GM18858 (cell line): ENCODE results near the gene TBXA2R.
"Not testable (repeated sequence)": the region's sequence is repeated elsewhere in the genome, so short reads cannot be mapped to it uniquely, and the experiment has no call there.

Experiments
- ATAC-seq: cut with Tn5 transposase; IDR thresholded peaks from one replicate; pipeline ENCODE4 v1.9.1; 2021; ENCODE audit not compliant: unreplicated experiment

TBXA2R gene

GRCh38 chr19:3584036-3584802 lies 22.5 kb downstream of the TBXA2R start:
- ATAC-seq = not testable (repeated sequence)

GRCh38 chr19:3581792-3582191 lies 24.9 kb downstream of the TBXA2R start:
- not testable (repeated sequence) for ATAC-seq

GRCh38 chr19:3580156-3580934 lies 26.3 kb downstream of the TBXA2R start:
- ATAC-seq = no peak

- no peak for ATAC-seq
Observed at GRCh38 chr19:3578390-3578789, 28.3 kb downstream of the TBXA2R start.

GRCh38 chr19:3577723-3578344 lies 28.8 kb downstream of the TBXA2R start:
- no peak for ATAC-seq

- no peak for ATAC-seq
Observed at GRCh38 chr19:3576696-3577443, 29.8 kb downstream of the TBXA2R start.

GRCh38 chr19:3575949-3576673 lies 30.6 kb downstream of the TBXA2R start:
- no peak for ATAC-seq

GRCh38 chr19:3575260-3575741 lies 31.4 kb downstream of the TBXA2R start:
- no peak for ATAC-seq

- no peak for ATAC-seq
Observed at GRCh38 chr19:3573858-3574637, 32.6 kb downstream of the TBXA2R start.

GRCh38 chr19:3573162-3573857 lies 33.4 kb downstream of the TBXA2R start:
- no peak for ATAC-seq

- ATAC-seq = no peak
Observed at GRCh38 chr19:3572855-3573161, 33.9 kb downstream of the TBXA2R start, which contains the start of gene HMG20B. Gene HMG20B (plus strand): TSS chr19:3572944. CDS start chr19:3573310, 366 bp downstream.

- peak; percentile 80 for ATAC-seq
Observed at GRCh38 chr19:3572132-3572854, 34.4 kb downstream of the TBXA2R start.

GRCh38 chr19:3570606-3571011 lies 36.1 kb downstream of the TBXA2R start:
- ATAC-seq = no peak

GRCh38 chr19:3570042-3570441 lies 36.6 kb downstream of the TBXA2R start:
- not testable (repeated sequence) for ATAC-seq

GRCh38 chr19:3565139-3565538 lies 41.5 kb downstream of the TBXA2R start:
- no peak for ATAC-seq

GRCh38 chr19:3563709-3564524 lies 42.8 kb downstream of the TBXA2R start:
- ATAC-seq = no peak

- peak; percentile 62 for ATAC-seq
Observed at GRCh38 chr19:3557461-3558248, 49.0 kb downstream of the TBXA2R start, which contains the start of gene MFSD12. Gene MFSD12 (minus strand): TSS chr19:3557586. CDS start chr19:3557403, 183 bp downstream.
